NCI-H2196 treated with DMSO at 0.1 percent for 48 hours (cell line): ENCODE measurements around the gene TSPO.

Experiments used
- DNase-seq: peaks from one replicate; lab custom pipeline; 2025; ENCODE audit not compliant: unreplicated experiment; lab: John Stamatoyannopoulos, UW

The TSPO gene

DNA sequence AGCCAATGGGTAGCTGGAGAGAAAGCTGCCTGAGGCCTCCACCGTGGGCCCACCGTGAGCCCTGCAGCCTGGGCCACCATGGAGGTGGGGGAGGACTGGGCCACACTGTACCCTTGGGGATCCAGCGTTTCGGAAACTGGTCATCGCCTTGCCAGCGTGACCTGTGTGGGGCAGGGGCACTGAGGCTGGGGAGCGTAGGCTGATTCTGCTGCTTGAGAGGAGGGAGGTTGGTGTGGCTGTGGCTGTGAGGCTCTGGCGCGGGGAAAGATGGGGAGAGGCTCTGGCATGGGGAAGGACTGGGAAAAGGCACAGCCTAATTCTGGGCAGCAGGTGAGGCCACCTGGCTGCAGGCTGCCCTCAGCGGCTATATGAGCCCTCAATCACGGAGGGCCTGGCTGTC, 48.2 kb downstream of the TSPO start:
- no peak for DNase-seq

- DNase-seq, result no peak
Observed at GRCh38 chr22:43200031-43200430, 48.7 kb downstream of the TSPO start.

DNA sequence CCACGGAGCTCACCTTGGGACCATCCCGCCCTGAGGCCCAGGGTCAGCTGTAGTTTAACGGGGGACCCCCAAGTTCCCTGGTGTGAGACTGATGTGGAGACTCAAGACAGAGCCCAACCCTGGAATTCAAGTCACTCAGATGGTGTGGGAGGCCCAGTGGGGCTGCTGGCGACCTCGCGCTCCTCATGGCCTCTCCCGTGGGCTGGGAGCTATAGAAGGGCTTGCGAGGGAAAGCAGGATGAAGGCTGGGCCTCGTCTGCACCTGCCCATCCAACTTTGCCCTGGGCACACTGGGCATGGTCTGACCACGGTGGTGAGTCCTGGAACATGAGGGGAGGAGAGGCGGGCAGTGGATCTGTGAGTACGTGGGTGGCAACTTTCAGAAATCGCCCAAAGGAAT, 49.2 kb downstream of the TSPO start:
- DNase-seq, result no peak

- no peak for DNase-seq
Observed at GRCh38 chr22:43201486-43202219, 50.3 kb downstream of the TSPO start.

GRCh38 chr22:43202326-43202725, 51.0 kb downstream of the TSPO start:
- DNase-seq, result no peak

DNA sequence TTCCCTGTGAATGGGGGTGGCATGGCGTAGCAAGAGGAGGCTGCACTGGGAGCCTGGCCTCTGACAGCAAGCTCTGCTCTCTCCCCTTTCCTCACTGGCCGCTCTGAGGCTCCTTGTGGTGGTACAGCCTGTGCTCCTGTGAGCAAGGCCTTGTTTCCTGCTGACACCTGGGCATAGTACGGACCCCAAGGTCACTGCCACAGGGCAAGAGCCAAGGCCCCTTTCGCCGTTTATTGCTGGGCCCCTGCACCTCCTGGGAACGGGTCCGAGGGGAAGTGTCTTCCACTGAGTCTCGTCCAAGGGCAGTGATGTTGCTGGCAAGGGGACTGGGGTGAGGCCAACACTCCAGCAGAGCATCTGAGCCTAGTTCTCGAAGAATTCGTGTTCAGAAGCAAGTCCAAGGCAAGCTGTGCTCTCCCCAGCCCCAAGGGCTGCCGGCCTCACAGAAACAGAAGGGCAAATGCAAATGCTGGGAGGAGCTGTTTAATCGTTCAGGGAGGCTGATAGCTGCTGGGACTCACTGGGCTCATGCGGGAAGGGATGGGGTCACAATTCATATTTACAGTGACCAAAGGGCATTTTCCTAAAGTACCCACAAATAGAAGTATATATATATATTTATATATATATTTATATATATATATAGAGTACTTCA, 51.5 kb downstream of the TSPO start:
- no peak for DNase-seq

DNA sequence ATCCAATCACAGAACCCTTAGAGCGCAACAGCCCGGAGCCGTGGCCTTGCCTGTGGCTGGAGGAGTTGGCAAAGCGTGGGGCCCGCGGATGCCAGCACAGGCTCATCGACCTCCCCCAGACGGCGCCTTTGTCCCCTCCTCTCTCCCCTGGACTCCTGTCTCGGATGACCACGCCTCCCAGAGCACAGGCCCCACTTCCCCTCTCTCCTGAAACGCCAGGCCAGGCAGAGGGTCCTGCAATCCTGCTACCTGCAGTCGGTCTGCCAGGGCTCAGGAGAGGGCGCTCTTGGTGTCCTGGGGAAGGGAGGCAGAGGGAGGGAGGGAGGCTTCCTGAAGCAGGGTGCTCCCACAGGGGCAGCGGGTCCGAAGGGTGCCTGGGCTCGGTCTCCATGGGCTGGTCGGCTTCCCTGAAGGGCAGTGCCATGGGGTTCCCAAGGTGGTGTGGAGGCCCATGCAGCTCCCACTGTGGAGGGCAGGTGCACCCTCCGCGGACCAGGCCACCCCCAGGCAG, 52.2 kb downstream of the TSPO start:
- no peak for DNase-seq

DNA sequence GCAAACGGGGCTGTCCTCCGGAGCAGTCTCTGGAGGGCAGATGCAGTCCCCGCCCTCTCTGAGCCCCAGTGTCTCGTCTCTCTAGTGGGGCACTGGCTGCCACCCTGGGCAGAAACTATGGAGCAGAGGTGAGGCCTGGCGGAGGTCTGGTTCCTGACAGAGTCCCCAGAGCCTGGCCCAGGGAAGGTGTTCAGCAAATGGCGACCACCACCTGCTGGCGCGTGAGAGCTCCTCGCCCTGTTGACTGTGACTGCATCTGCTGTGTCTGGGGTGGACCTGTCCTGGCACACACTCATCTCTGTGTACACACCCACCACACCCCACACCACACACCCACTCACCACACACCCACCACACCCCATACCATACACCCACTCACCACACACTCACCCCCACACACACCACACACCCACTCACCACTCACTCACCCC, 53.9 kb downstream of the TSPO start:
- no peak for DNase-seq

DNA sequence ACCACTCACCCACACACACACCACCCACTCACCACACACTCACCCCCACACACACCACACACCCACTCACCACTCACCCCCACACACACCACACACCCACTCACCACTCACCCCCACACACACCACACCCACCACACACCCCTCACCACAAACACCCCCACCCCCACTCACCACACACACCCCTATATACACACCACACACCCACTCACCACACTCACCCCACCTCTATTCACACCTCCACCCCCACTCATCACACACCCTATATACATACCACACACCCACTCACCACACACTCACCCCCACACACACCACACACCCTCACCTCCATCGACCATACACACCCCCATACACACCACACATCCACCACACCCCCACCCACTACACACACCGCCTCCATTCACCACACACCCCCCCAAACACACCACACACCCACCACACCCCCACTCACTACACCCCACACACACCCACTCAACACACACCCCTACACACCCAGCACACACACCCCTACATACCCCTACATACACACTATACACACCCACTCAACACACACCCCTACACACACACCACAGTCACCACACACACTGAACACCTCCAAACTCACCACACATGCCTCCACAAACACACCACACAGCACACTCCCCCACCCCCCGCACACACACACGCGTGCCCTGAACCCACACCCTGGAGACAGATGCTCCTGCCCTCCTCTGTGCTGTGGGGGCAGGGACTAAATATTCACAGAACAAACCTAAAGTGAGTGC, 54.6 kb downstream of the TSPO start:
- DNase-seq, result no peak

DNA sequence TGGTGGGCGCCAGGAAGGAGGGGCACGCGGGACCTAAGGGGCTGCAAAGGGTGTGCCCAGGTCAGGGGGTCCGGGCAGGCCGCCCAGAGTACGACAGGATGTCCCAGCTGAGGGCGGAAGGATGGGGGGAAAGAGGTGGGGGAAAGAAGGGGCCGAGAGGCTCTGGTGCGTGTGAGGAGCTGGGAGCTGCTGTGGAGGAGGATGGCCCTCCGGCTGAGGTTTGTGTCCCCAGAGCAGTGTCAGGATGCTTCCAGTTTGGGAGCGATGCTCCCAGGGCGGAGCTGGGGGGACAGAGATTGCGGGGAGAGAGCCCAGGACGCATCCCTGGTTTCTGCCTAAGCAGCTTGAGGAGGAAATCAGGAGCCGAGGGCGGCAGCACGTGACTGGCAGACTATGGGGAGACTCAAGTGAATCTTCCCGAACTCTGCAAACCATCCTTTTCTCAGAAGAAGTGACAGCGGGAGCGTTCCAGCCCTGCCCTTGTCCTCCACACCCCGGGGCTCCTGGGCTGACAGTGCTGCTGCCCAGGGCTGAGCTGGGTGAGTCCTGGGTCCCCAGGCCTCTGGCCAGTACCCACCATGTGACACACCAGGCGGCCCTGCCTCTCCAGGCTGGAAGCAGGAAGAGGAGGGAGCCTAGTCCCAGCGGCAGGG, 55.3 kb downstream of the TSPO start:
- DNase-seq, result no peak

DNA sequence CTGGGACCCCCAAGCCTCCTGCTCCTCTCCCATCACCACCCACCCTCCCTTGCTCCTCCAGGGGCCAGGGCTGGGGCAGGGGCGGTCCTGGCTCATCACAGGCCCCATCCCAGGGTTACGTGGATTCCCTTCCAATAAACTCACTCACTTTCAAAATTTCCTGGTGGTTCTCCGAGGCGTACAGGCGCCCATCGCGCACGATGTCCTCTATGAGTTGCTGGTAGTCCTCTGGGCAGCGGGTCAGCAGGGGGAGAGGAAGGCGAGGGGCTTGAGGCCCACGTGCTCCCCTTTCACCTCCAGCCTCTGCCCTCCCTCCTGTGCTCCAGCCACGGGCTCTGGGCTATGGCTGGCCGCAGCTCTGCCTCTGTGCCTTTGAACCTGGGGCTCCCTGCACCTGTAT, 56.0 kb downstream of the TSPO start:
- DNase-seq, result no peak

- DNase-seq, result no peak
Observed at GRCh38 chr22:43207849-43208702, 56.7 kb downstream of the TSPO start.

DNA sequence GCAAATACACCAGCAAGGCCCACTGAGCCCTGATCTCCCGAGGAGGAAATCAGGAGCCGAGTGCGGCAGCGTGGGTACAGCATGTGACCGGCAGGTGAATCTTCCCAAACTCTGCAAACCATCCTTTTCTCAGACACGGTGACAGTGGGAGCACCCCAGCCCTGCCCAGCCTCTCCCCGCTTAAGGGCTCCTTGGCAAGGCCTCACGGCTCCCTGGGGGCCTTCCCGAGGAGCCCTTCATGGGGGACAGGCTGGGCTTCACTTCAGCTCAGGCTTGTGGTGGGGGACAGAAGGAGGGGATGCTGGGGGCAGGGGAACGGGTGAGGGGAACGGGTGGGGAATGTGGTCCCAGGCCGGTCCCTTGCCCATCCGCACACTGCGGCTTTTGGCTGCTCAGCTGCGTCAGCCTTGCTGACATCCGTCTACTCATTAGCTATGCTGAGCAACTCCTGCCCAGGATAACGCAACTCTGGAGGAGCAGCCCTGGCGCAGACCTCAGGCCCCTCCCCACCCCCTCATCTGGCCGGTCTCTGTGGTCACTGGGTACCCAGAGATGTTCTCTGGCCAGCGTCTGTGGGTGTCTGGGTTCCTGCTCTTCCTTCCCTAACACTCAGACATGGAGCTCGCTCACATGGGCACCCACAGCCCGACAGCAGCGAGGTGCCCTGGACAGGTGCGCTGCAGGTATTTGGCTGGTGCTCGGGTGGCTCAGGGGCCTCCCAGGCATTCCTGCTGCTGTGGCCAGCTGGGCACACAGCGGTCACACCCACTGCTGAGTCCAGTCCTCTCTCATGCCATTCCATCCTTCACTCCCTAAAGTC, 57.6 kb downstream of the TSPO start:
- DNase-seq, result no peak

DNA sequence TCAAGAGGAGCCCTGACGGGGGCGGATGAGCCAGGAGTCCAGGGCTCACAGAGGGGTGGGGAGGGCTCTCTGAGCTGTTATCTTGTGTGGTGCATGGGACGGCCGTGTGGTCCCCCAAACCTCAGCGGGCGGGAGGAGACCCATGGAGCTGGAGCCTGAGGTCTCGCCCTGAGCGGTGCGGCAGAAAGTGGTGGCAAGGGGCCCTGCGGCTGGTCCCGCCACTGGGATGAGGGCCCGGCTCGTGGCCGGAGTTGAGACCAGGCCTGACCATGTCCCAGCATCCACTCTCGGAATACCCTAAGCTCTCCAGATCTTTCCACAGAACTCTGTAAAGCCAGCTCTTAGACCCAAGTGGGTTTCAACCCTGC, 58.1 kb downstream of the TSPO start:
- no peak for DNase-seq

- no peak for DNase-seq
Observed at GRCh38 chr22:43209971-43210370, 58.6 kb downstream of the TSPO start.

- DNase-seq, result no peak
Observed at GRCh38 chr22:43210631-43211515, 59.5 kb downstream of the TSPO start.

DNA sequence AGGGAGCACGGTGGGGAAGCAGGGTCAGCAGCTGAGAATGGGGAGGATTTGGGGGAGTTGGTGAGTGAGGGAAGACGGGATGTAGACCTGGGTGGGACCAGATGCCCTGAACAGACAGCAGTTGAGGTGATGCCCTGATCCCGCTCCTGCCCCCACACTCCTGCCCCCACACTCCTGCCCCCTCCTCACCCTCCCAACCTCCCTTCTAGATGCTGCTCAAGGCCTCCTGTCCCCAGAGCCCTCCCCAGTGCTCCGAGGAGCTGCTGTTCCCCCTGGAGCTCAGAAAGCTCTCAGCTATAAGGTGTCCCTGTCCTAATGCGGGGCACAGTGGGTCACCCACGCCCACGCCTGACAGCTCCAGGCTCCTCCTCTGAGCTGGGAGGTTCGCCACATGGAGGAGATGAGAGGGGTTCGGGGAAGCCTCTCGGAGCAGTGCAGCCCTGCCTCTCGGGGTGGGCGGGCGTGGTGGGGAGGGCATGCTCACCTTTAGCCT, 60.6 kb downstream of the TSPO start:
- no peak for DNase-seq

DNA sequence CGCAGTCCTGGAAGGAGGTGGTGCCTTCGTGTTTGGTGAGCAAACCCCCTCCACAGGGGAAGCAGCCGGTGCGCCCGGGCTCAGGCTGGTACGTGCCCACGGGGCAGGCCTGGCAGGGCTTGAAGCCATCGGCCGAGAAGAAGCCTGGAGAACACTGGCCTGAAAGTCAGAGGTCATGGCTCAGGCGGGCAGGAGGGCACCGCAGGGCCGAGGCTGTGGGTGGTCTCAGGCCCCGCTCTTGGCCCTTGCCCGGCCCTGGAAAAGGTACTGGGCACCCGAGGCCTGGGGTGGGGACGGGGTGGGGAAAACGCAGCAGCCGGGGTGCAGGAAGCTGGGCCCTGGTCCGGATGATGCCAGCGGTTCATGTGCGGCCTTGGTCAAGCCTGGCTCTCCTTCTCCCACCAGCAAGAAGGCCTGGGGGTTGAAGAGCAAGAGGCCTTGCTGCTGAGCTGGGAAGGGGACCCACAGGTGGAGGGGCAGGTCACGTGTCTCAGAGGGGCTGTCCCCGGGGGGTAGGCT, 61.1 kb downstream of the TSPO start:
- DNase-seq, result no peak
